Measurements from ENCODE around the gene CHDH.

CHDH gene

GRCh38 chr3:53846134-53846850 lies at the start of gene CHDH, which contains the start of gene IL17RB:
TSS of gene CHDH (minus strand) at chr3:53846419. CDS start at chr3:53824008, 22,411 bp downstream.
TSS of gene IL17RB (plus strand) at chr3:53846568. CDS start at chr3:53846589, 21 bp downstream.
- no peak for DNase-seq (ENCODE audit: extremely low read depth in 1 of 2, low read depth in 1 of 2)

GRCh38 chr3:53892286-53892637 lies 46.0 kb upstream of the CHDH start:
- no peak for DNase-seq (ENCODE audit: extremely low read depth in 1 of 2, low read depth in 1 of 2)

GRCh38 chr3:53891497-53892285 lies 45.5 kb upstream of the CHDH start, which contains the start of gene SELENOK:
TSS of gene SELENOK (minus strand) at chr3:53891859.
- DNase-seq (ENCODE audit: extremely low read depth in 1 of 2, low read depth in 1 of 2), result peak; percentile 95

GRCh38 chr3:53890726-53891475 lies 44.7 kb upstream of the CHDH start:
- DNase-seq (ENCODE audit: extremely low read depth in 1 of 2, low read depth in 1 of 2), result peak in 1 of 2 donors; percentile 20

- DNase-seq (ENCODE audit: extremely low read depth in 1 of 2, low read depth in 1 of 2), result no peak
Measured at GRCh38 chr3:53888232-53888631, 42.0 kb upstream of the CHDH start.

- DNase-seq (ENCODE audit: extremely low read depth in 1 of 2, low read depth in 1 of 2), result no peak
Measured at GRCh38 chr3:53887446-53887845, 41.2 kb upstream of the CHDH start.

GRCh38 chr3:53885239-53885638 lies 39.0 kb upstream of the CHDH start:
- no peak for DNase-seq (ENCODE audit: extremely low read depth in 1 of 2, low read depth in 1 of 2)

GRCh38 chr3:53884623-53885022 lies 38.4 kb upstream of the CHDH start:
- DNase-seq (ENCODE audit: extremely low read depth in 1 of 2, low read depth in 1 of 2), result no peak

- DNase-seq (ENCODE audit: extremely low read depth in 1 of 2, low read depth in 1 of 2), result no peak
Measured at GRCh38 chr3:53883008-53883407, 36.8 kb upstream of the CHDH start.

- peak; percentile 69 to 74 for DNase-seq (ENCODE audit: extremely low read depth in 1 of 2, low read depth in 1 of 2)
Measured at GRCh38 chr3:53881691-53882593, 35.7 kb upstream of the CHDH start, which contains the start of gene ACTR8. TSS of gene ACTR8 (minus strand) at chr3:53882152. CDS start at chr3:53882101, 51 bp downstream.

GRCh38 chr3:53880396-53881345 lies 34.5 kb upstream of the CHDH start:
- DNase-seq (ENCODE audit: extremely low read depth in 1 of 2, low read depth in 1 of 2), result no peak

GRCh38 chr3:53865732-53866499 lies 19.7 kb upstream of the CHDH start:
- no peak for DNase-seq (ENCODE audit: extremely low read depth in 1 of 2, low read depth in 1 of 2)

GRCh38 chr3:53863145-53863544 lies 16.9 kb upstream of the CHDH start:
- DNase-seq (ENCODE audit: extremely low read depth in 1 of 2, low read depth in 1 of 2), result no peak

GRCh38 chr3:53862241-53862640 lies 16.0 kb upstream of the CHDH start:
- no peak for DNase-seq (ENCODE audit: extremely low read depth in 1 of 2, low read depth in 1 of 2)

GRCh38 chr3:53860196-53860595 lies 14.0 kb upstream of the CHDH start:
- no peak for DNase-seq (ENCODE audit: extremely low read depth in 1 of 2, low read depth in 1 of 2)

GRCh38 chr3:53859178-53859577 lies 13.0 kb upstream of the CHDH start:
- DNase-seq (ENCODE audit: extremely low read depth in 1 of 2, low read depth in 1 of 2), result no peak

- no peak for DNase-seq (ENCODE audit: extremely low read depth in 1 of 2, low read depth in 1 of 2)
Measured at GRCh38 chr3:53858096-53858741, 12.0 kb upstream of the CHDH start.

- DNase-seq (ENCODE audit: extremely low read depth in 1 of 2, low read depth in 1 of 2), result no peak
Measured at GRCh38 chr3:53856964-53857363, 10.7 kb upstream of the CHDH start.

All from stimulated activated CD8-positive, alpha-beta memory T cell treated with anti-CD3 and anti-CD28 coated beads, Interleukin-7, amount 100 ng/mL, for 48 hours (primary cell).